Uterus (tissue), 2 donors: ENCODE measurements around the gene GBE1.

Experiments used
- POLR2A ChIP-seq, 2 donors: fragments of 450-650 bp; IDR thresholded peaks; one replicate each; pipeline ENCODE4 v1.6.1; 2016; ENCODE audit warnings: antibody characterized with exemption in 2 of 2, mild to moderate bottlenecking in 1 of 2, moderate library complexity in 1 of 2
- TF ChIP-seq, protein P1 (sequence below), 4 experiments: fragments of 200-600 bp in 2 of 4; fragments of 450-650 bp in 2 of 4; sonication (generic) in 2 of 4; IDR thresholded peaks; one replicate each; pipeline ENCODE4 v1.5.1; 2016 to 2019; ENCODE audit warnings: antibody characterized with exemption in 4 of 4, mild to moderate bottlenecking in 2 of 4, moderate library complexity in 1 of 4

DNA sequence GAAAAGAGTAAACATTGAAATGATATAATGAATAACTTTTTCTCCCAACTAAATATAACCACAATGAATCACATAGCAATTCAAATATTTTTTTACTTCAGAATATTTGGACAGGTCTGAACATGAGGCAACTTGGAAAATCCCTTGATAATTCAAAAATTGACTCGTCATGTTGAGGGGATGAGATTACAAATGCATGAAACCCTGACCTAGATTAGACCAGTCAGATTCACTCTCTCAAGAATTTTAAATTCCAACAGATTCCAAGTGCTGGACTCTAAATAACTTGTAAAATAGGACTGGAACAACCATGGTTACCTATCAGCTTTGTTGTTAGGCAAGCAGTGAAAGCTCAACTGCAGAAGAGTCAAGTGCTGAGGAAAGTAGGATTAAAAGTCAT lies 317.5 kb downstream of the GBE1 start:
- no peak for TF ChIP-seq POLR2A (IDR thresholded peaks at IDR 0.05)
- TF ChIP-seq, protein P1, sequence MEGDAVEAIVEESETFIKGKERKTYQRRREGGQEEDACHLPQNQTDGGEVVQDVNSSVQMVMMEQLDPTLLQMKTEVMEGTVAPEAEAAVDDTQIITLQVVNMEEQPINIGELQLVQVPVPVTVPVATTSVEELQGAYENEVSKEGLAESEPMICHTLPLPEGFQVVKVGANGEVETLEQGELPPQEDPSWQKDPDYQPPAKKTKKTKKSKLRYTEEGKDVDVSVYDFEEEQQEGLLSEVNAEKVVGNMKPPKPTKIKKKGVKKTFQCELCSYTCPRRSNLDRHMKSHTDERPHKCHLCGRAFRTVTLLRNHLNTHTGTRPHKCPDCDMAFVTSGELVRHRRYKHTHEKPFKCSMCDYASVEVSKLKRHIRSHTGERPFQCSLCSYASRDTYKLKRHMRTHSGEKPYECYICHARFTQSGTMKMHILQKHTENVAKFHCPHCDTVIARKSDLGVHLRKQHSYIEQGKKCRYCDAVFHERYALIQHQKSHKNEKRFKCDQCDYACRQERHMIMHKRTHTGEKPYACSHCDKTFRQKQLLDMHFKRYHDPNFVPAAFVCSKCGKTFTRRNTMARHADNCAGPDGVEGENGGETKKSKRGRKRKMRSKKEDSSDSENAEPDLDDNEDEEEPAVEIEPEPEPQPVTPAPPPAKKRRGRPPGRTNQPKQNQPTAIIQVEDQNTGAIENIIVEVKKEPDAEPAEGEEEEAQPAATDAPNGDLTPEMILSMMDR (IDR thresholded peaks at IDR 0.05): no peak
